Mucosa of rectum (tissue), 2 donors: Measurements from ENCODE around the gene SCUBE2.
A peak's percentile ranks its signal among the peaks of the same experiment; 100 is the strongest.

ENCODE experiments used
- H3K27ac ChIP-seq, 2 donors: one replicate each; pipeline ENCODE4 v1.7.0; 2013; ENCODE audit warnings: inconsistent platforms in 2 of 2, low read depth in 2 of 2, low read length in 2 of 2
- H3K27me3 ChIP-seq, 2 donors: one replicate each; pipeline ENCODE4 v1.7.0; 2013; ENCODE audit warnings: low read length in 2 of 2; ENCODE audit not compliant: control insufficient read depth in 2 of 2, insufficient read depth in 2 of 2
- H3K36me3 ChIP-seq, 2 donors: one replicate each; pipeline ENCODE4 v1.7.0; 2013; ENCODE audit warnings: low read length in 2 of 2; ENCODE audit not compliant: control insufficient read depth in 2 of 2, insufficient read depth in 2 of 2
- H3K4me1 ChIP-seq, 2 donors: one replicate each; pipeline ENCODE4 v1.7.0; 2013; ENCODE audit warnings: low read length in 2 of 2, mild to moderate bottlenecking in 1 of 2; ENCODE audit not compliant: control insufficient read depth in 2 of 2, insufficient read depth in 2 of 2
- H3K4me3 ChIP-seq, 2 donors: one replicate each; pipeline ENCODE4 v1.7.0; 2013; ENCODE audit warnings: low read length in 2 of 2
- H3K9ac ChIP-seq, 2 donors: one replicate each; pipeline ENCODE4 v1.7.0; 2013; ENCODE audit warnings: low read length in 2 of 2, low read depth in 1 of 2, mild to moderate bottlenecking in 1 of 2
- H3K9me3 ChIP-seq, 2 donors: one replicate each; pipeline ENCODE4 v1.7.0; 2013; ENCODE audit warnings: low read length in 2 of 2; ENCODE audit not compliant: control insufficient read depth in 2 of 2
- donor health status: healthy.
- donor health status: Normal muscosa, but diverticular disease.

Gene SCUBE2

DNA sequence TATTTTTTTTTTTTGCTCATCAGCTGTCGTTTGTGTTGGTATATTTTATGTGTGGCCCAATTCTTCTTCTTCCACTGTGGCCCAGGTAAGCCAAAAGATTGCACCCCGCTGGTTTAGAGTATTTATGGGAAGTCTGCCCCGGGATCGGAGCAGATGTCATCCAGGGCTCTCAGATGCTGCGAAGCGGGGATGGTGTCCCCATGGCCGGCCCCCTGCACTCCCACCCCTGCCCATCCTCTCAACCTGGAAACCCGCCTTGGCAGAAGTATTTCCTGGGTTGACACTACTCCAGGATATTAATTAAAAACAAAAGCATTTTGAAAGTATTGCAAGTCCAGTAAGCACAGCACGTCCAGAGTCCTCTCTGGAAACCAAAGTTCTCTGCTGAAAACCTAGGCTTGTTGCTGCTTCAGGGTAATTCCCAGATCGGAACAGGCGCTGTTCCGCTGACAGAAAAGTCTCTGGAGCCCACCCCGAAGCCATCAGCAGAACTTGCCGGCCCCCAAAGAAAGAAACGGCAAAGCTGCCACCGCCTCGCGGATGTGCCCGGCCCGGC is 833 bp downstream of the SCUBE2 start:
- H3K36me3 ChIP-seq = no peaks in the 10 kb centered on the region
- no peaks in the 10 kb centered on the region for H3K9me3 ChIP-seq
- H3K4me3 ChIP-seq = peak overlapping the region in 1 of 2 donors; percentile 37
- H3K27me3 ChIP-seq = no peaks in the 10 kb centered on the region
- peaks cover 15 to 19% of the 10 kb centered on the region in 2 donors for H3K4me1 ChIP-seq
- no peak overlapping the region for H3K27ac ChIP-seq
- H3K9ac ChIP-seq = peak overlapping the region in 1 of 2 donors; percentile 56

DNA sequence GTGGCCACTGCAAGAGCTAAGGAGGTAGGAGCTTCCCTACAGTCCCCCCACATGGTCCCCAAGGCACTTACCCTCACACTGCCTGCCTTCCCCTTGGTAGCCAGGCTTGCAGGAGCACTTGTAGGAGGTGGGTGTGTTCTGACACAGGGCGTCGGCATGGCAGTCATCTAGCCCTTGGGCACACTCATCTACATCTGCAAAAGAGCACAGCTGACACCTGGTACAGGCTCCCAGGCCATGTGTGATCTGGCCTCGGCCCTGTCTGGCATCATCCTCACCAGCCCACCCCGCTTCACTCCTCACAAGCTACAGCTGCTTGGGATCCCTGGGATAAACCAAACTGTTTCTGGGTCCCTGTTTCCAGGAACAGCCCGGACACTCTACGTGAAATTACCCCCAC is 1.8 kb downstream of the SCUBE2 start:
- H3K27me3 ChIP-seq = no peaks in the 10 kb centered on the region
- peak overlapping the region in 1 of 2 donors; percentile 14 for H3K4me3 ChIP-seq
- H3K9ac ChIP-seq = peak overlapping the region in 1 of 2 donors; percentile 44
- H3K36me3 ChIP-seq = no peaks in the 10 kb centered on the region
- no peaks in the 10 kb centered on the region for H3K9me3 ChIP-seq
- H3K4me1 ChIP-seq = peaks cover 15 to 19% of the 10 kb centered on the region in 2 donors
- H3K27ac ChIP-seq = peak overlapping the region; percentile 70 to 80

DNA sequence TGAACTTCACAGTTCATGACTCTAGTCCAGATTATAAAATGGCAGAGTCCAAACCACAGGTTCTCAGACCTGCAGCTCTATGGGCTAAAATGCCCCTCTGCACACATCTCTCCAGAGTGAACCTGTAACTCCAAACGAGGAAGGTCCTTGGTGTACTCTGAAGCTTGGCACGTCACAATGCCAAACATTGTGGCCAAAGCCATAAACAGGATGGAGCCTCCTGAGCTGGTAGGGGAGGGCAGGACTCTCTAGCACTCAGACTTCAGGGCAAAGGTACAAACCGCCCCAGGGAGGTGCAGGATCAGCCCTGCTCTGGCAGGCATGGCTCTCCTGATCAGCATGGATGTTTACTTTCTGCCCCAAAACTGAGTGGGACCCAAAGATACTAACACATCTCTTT is 2.3 kb downstream of the SCUBE2 start:
- Histone ChIP-seq H3K4me3 (peak overlapping the region in 1 of 2 donors; percentile 9), H3K27me3 (no peaks in the 10 kb centered on the region), H3K4me1 (peaks cover 15 to 19% of the 10 kb centered on the region in 2 donors), H3K9me3 (no peaks in the 10 kb centered on the region), H3K27ac (peak overlapping the region; percentile 70 to 80), H3K9ac (no peak overlapping the region), H3K36me3 (no peaks in the 10 kb centered on the region)

- Histone ChIP-seq H3K27ac (no peak overlapping the region), H3K9ac (no peak overlapping the region), H3K36me3 (no peaks in the 10 kb centered on the region), H3K4me3 (no peak overlapping the region), H3K27me3 (no peaks in the 10 kb centered on the region), H3K4me1 (no peaks in the 10 kb centered on the region), H3K9me3 (no peaks in the 10 kb centered on the region)
These were observed 8.8 kb downstream of the SCUBE2 start for GRCh38 chr11:9082575-9082974.

DNA sequence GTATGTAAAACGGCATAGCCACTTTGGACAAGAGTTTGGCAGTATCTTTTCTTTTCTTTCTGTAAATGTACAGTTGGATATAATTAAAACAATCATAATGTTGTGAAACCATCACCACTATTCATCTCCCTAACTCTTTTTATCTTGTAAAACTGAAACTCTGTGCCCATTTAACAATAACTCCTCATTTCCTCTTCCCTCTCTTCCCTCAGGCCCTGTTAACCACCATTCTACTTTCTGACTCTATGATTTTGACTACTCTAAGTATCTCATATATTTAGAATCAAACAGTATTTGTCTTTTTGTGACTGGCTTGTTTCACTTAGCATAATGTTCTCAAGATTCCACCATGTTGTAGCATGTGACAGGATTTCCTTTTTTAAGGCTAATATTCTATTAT is 10.2 kb downstream of the SCUBE2 start:
- no peaks in the 10 kb centered on the region for H3K9me3 ChIP-seq
- H3K9ac ChIP-seq = no peak overlapping the region
- H3K27ac ChIP-seq = no peak overlapping the region
- H3K27me3 ChIP-seq = no peaks in the 10 kb centered on the region
- H3K36me3 ChIP-seq = no peaks in the 10 kb centered on the region
- no peaks in the 10 kb centered on the region for H3K4me1 ChIP-seq
- H3K4me3 ChIP-seq = no peak overlapping the region

DNA sequence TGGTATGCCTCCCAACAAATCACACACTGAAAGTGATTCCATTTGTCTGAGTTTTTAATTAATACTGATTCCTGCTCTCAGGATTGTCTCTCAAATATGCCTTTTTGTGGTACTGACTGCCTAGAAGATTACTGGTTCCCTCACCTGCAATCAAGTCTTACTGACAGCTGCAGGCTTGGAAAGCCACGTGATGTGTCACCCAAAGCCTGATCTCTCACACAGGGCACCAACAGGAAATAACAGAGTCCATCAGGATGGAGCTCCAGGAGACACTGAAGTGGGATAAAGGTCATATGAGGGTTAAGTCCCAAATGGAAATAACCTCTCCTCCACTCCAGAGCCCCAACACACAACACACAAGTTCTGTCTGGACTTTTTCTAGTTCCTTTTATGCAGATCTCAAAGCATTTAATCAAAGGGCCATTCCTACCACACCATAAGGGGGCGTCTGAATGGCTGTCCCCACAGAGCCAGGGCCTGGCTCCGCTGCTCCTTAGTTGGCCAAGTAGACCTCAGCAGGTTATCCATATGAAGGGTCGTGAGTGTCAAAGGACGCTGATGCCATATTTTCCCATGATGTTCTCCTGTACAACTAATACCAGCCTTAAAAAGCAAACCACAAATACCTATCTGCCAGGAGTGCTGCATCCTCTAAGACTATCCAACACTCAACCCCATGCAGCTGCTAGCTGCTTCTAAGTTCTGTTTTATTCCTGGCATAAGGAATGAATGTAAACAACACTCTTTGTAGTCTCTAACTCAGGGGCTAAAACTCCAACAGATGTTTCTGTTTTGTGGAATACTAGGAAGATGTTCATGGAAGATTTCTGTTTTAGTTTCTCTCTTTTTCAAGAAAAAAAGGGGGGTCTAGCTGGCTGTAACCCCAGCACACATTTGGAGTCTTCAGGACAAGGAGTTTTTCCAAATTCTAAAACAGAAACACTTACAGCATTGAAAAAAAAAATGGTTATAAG is 13.0 kb downstream of the SCUBE2 start:
- Histone ChIP-seq H3K27ac (no peak overlapping the region), H3K27me3 (no peaks in the 10 kb centered on the region), H3K4me1 (no peaks in the 10 kb centered on the region), H3K9ac (no peak overlapping the region), H3K4me3 (no peak overlapping the region), H3K9me3 (no peaks in the 10 kb centered on the region), H3K36me3 (no peaks in the 10 kb centered on the region)

GRCh38 chr11:9077164-9077563 is 14.2 kb downstream of the SCUBE2 start:
- no peak overlapping the region for H3K9ac ChIP-seq
- no peaks in the 10 kb centered on the region for H3K36me3 ChIP-seq
- no peaks in the 10 kb centered on the region for H3K27me3 ChIP-seq
- H3K4me1 ChIP-seq = no peaks in the 10 kb centered on the region
- H3K4me3 ChIP-seq = no peak overlapping the region
- no peak overlapping the region for H3K27ac ChIP-seq
- no peaks in the 10 kb centered on the region for H3K9me3 ChIP-seq

DNA sequence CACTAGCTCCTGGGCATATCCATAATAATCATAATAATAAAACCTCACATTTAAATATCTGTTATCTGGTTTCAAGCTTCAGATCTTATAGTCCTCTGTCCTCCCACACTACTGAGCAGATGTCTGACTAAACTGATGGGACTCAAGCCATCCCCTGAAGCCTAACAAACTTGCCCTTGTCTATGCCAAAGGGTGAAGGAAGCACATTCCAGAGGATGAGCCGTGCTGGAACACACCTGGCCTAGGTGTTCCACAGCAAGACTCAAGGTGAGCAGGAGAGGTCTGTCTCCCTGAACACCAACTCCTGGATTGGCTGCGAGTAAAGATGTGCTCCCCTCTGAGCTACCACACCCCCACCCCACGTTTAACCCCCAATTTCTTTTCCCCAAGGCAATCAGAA is 14.7 kb downstream of the SCUBE2 start:
- H3K36me3 ChIP-seq = no peaks in the 10 kb centered on the region

DNA sequence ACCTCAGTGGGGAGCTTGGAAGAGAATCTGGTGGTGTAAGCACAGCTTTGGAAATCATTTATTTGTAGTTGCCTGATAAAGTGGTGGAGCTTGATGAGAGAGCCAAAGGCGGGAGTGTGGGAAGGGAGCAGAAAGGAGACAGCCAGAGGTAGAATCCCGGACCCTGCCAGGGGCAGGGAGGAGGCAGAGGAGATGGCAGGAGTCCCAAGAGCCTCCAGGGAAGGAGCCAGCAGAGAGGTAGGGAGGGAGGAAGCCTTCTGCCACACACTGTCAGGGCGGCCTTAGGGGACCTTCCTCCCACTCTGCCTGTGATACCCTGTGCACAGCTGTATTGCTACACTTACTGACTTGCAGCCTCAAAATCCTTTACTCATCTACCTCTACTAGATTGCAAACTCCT is 15.4 kb downstream of the SCUBE2 start:
- no peak overlapping the region for H3K27ac ChIP-seq
- no peak overlapping the region for H3K4me3 ChIP-seq
- H3K27me3 ChIP-seq = no peaks in the 10 kb centered on the region
- H3K9me3 ChIP-seq = no peaks in the 10 kb centered on the region
- peaks cover 0 to 8% of the 10 kb centered on the region in 2 donors for H3K4me1 ChIP-seq
- H3K9ac ChIP-seq = no peak overlapping the region
- H3K36me3 ChIP-seq = no peaks in the 10 kb centered on the region

More for the DNA sequence above, 14.7 kb downstream of the SCUBE2 start:
- Histone ChIP-seq H3K4me1 (peaks cover 0 to 2% of the 10 kb centered on the region in 2 donors), H3K9ac (no peak overlapping the region), H3K27ac (no peak overlapping the region), H3K27me3 (no peaks in the 10 kb centered on the region), H3K4me3 (no peak overlapping the region), H3K9me3 (no peaks in the 10 kb centered on the region)

DNA sequence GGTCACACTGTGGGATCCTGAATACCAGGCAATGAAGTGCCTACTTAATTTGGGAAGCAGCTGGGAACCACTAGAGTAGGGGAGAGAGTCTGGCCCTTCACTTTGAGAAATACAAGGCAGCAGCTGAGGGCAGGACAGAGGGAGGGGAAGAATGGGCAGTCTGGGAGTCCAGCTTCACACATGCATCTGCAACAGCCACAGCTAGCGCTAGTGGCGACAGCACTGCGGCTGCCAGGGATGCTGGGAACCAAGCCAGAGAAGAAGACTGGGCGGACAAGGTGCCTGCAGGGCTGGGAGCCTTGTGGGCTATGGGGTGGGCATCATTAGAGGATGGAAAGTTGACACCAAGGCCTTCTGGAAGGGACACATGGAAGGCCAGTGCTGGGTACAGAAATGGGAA is 15.8 kb downstream of the SCUBE2 start:
- H3K9ac ChIP-seq = no peak overlapping the region
- no peaks in the 10 kb centered on the region for H3K9me3 ChIP-seq
- no peak overlapping the region for H3K27ac ChIP-seq
- H3K4me1 ChIP-seq = peaks cover 0 to 12% of the 10 kb centered on the region in 2 donors
- H3K27me3 ChIP-seq = no peaks in the 10 kb centered on the region
- H3K4me3 ChIP-seq = no peak overlapping the region
- no peaks in the 10 kb centered on the region for H3K36me3 ChIP-seq
